Progenitor cell of endocrine pancreas (in vitro differentiated cells): ENCODE data around the gene IFT122. TPM values are rescaled to one million over a fixed set of nuclear protein-coding genes. Genes with fewer than 3 reads are reported as not detected.

Experiments
- DNase-seq: peaks from one replicate; pipeline ENCODE4 v3.0.0; 2021; ENCODE audit warnings: low spot score; ENCODE audit not compliant: unreplicated experiment
- H3K27ac Mint-ChIP-seq: 2 replicates; pipeline ENCODE4 v1.8.0; 2021; ENCODE audit warnings: mild to moderate bottlenecking, moderate library complexity, mixed read lengths
- H3K27me3 Mint-ChIP-seq: 2 replicates; pipeline ENCODE4 v1.8.0; 2021; ENCODE audit warnings: mixed read lengths
- H3K36me3 Mint-ChIP-seq: 2 replicates; pipeline ENCODE4 v1.8.0; 2022; ENCODE audit warnings: mixed read lengths; ENCODE audit not compliant: insufficient read depth
- H3K4me1 Mint-ChIP-seq: 2 replicates; pipeline ENCODE4 v1.8.0; 2021; ENCODE audit warnings: low read depth, mixed read lengths
- H3K4me3 Mint-ChIP-seq: 2 replicates; pipeline ENCODE4 v1.8.0; 2021; ENCODE audit warnings: low read depth, mild to moderate bottlenecking, moderate library complexity, mixed read lengths
- H3K9me3 Mint-ChIP-seq: 2 replicates; pipeline ENCODE4 v1.8.0; 2021; ENCODE audit warnings: low read depth, mixed read lengths
- total RNA-seq: library from RNA; stranded (reverse); gene quantifications from 2 replicates; pipeline ENCODE4 v1.2.1, GENCODE V29; 2021
- TF ChIP-seq, protein P1 (sequence below): fragments of 200-600 bp; sonication (generic); IDR thresholded peaks from one replicate; pipeline ENCODE4 v1.5.0; 2021; ENCODE audit warnings: antibody characterized with exemption, mild to moderate bottlenecking; ENCODE audit not compliant: unreplicated experiment

IFT122 gene
- total RNA-seq, 1 donor from 2014 or later, result 75.6 TPM

DNA sequence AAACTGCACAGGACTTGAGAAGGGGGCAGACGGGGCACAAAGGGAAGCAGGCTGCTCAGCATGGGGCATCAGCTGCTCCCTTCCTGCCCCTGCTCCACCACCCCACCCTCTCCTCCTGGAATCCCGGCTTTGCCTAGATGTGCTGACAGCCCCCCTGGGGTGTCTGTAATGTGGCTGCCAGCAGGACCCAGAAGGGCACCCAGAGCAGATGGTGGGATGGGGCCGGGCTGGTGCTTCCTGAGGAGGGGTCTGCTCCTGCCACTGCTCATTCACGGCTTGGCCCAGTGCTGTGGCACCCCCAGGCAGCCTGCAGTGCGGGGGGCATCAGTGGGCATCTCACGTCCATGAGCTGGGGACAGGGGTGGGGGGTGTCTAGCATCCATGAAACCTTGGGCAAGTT lies 113.1 kb downstream of the IFT122 start:
- Mint-ChIP-seq H3K27ac (no peak overlapping the region), H3K9me3 (no peaks in the 10 kb centered on the region), H3K36me3 (no peaks in the 10 kb centered on the region), H3K4me1 (peaks cover 1% of the 10 kb centered on the region), H3K4me3 (no peak overlapping the region), H3K27me3 (peaks cover 27% of the 10 kb centered on the region)
- no peak for DNase-seq
- TF ChIP-seq, protein P1, sequence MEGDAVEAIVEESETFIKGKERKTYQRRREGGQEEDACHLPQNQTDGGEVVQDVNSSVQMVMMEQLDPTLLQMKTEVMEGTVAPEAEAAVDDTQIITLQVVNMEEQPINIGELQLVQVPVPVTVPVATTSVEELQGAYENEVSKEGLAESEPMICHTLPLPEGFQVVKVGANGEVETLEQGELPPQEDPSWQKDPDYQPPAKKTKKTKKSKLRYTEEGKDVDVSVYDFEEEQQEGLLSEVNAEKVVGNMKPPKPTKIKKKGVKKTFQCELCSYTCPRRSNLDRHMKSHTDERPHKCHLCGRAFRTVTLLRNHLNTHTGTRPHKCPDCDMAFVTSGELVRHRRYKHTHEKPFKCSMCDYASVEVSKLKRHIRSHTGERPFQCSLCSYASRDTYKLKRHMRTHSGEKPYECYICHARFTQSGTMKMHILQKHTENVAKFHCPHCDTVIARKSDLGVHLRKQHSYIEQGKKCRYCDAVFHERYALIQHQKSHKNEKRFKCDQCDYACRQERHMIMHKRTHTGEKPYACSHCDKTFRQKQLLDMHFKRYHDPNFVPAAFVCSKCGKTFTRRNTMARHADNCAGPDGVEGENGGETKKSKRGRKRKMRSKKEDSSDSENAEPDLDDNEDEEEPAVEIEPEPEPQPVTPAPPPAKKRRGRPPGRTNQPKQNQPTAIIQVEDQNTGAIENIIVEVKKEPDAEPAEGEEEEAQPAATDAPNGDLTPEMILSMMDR, result no peak

DNA sequence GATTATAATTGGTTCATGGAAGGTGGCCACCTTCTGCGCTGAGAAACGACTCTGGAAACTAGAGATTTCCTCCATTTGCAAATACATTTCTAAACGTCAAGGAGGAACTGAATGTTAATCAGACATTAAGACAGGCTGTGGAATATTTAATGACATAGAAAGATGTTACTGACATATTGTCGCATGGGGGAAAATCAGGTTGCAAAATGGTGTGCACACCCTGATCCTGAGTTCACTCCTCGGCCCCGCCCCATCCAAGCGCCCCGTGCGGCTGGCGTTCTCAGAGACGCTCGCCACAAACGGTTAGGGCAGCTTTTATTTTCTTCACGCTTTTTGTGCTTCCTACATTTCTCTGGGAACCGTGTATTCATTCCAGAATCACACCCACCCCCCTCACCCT lies 113.7 kb downstream of the IFT122 start:
- no peak overlapping the region for H3K4me3 Mint-ChIP-seq
- H3K9me3 Mint-ChIP-seq, result no peaks in the 10 kb centered on the region
- no peaks in the 10 kb centered on the region for H3K4me1 Mint-ChIP-seq
- H3K27me3 Mint-ChIP-seq, result peaks cover 24% of the 10 kb centered on the region
- no peak overlapping the region for H3K27ac Mint-ChIP-seq
- DNase-seq, result no peak
- H3K36me3 Mint-ChIP-seq, result no peaks in the 10 kb centered on the region
- TF ChIP-seq, protein P1, result no peak

DNA sequence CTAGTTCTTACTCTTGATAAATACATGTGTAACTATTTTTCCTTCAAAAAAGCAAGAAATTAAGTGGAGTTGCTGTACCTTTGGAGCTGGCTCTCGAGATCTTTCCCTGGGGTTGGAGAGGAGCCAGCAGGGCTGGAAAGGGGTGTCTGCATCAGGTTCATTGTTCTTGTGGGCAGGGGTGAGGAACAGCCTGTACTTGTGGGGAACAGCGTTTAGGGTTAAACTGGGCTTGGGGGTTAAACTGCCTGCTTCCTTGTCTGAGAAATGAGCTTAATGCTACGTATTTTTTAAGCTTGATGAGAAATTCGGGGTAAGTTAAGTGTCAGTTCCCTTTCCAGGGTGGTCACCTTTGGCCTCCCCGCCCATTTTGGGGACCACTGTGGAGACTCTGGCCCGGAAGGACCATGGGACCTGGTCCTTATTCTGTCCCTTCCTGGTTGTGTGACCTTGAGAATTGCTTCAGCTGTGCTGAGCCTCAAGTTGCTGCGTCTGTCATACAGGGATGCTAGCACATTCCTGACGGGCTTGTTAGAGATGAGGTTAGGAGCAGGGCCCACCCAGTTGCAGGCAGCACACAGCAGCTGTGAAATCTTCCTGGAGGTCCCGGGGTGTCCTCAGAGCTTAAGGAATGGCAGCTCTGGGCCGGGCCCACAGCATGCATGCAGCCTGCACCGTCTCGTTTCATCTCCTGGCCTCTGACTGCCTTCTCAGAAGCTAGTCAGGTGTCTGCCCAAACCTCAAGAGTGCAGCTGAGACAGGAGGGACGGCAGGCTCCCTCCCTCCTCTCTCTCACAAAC lies 114.5 kb downstream of the IFT122 start:
- Mint-ChIP-seq H3K27ac (no peak overlapping the region), H3K4me1 (no peaks in the 10 kb centered on the region), H3K9me3 (no peaks in the 10 kb centered on the region), H3K4me3 (no peak overlapping the region), H3K27me3 (peaks cover 22% of the 10 kb centered on the region), H3K36me3 (no peaks in the 10 kb centered on the region)
- TF ChIP-seq, protein P1, result no peak
- DNase-seq, result no peak

DNA sequence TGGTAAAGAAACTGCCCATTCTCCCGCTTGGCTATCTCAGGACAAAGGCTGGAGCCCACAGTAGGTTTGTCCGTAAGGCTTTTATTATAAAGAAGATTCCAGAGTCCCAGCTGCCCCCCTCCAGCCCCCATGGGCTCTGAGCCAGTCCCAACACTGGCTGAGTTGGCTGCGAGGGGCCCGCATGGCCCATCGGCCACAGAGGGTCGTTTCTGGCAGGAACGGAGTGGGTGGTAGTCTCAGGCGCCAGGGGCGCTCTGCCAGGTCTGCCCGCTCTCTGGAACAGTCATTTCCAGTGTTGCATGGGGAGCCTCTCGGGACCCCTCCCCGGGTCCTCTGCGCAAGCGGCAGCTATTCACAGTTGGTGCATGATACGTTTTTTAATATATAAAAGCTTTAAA lies 115.1 kb downstream of the IFT122 start:
- Mint-ChIP-seq H3K27me3 (peaks cover 22% of the 10 kb centered on the region), H3K4me1 (no peaks in the 10 kb centered on the region), H3K9me3 (no peaks in the 10 kb centered on the region), H3K27ac (no peak overlapping the region), H3K4me3 (no peak overlapping the region), H3K36me3 (no peaks in the 10 kb centered on the region)
- TF ChIP-seq, protein P1, result no peak
- DNase-seq, result no peak

DNA sequence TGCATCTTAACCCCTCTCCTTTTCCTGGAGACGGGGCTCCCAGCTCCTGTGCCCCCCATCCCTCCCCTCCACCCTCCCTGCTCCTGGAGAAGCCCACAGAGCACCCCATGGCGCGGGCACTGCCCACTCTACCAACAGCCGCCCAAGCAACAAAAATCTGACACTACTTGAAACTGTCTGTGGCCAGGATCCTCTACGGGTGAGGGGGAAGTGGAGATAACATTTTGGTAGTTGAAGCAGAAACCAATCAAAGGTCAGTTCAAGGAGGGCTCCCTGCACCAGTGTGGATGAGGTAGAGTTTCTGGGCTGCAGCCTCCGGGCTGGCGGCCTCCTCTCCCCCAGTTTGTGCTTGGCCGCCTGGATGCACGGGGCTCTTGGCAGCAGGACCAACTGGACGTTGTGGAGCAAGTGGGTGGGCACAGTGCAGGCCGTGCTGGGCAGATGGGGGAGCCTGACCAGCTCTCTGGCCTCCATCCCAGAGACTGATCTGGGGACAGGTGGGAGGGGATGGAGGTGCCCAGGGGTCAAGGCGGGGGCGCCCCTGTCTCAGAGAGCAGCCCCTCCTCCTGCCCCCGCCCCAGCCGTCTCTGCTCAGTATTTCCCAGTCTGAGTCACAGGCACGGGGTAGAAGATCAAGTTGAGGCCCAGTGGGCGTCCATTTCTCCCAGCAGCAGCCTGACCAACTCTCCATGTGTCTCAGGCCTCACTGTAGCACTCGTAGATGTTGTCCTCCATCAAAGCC lies 115.8 kb downstream of the IFT122 start:
- TF ChIP-seq, protein P1, result no peak
- H3K4me3 Mint-ChIP-seq, result no peak overlapping the region

More for the DNA sequence above, 115.8 kb downstream of the IFT122 start:
- no peak overlapping the region for H3K27ac Mint-ChIP-seq
- no peaks in the 10 kb centered on the region for H3K36me3 Mint-ChIP-seq
- peaks cover 1% of the 10 kb centered on the region for H3K4me1 Mint-ChIP-seq
- peaks cover 22% of the 10 kb centered on the region for H3K27me3 Mint-ChIP-seq
- no peak for DNase-seq
- no peaks in the 10 kb centered on the region for H3K9me3 Mint-ChIP-seq
